Measurements from ENCODE around the gene TCHP.

GRCh38 chr12:109947521-109947920 lies 47.4 kb downstream of the TCHP start:
- TF ChIP-seq GATA2 (IDR thresholded peaks at IDR 0.05; ENCODE audit: low read depth, low read length) (no peak), GATA3 (IDR thresholded peaks at IDR 0.05; ENCODE audit: low read depth, low read length) (no peak)

Measured in SH-SY5Y (cell line).